HCT116 (cell line): ENCODE data around the gene GAL3ST2. TPM values are rescaled to one million over a fixed set of nuclear protein-coding genes. Genes with fewer than 3 reads are reported as not detected.

Source experiments
- ATAC-seq: fragments of 200-7000 bp; cut with Tn5 transposase; 2 replicates; pipeline ENCODE4 v1.9.1; 2020; ENCODE audit warnings: mild to moderate bottlenecking, moderate library complexity
- BruUV-seq: library from RNA; stranded (reverse); fragments of 400-500 nt; replicated peaks from 2 replicates; lab custom pipeline; 2021; lab: Mats Ljungman, UMichigan
- CTCF ChIA-PET: fragments of 300-600 bp; sonication (Branson Sonifier 250); formaldehyde crosslinking; loops from one replicate; lab custom pipeline; 2021; ENCODE audit warnings: antibody characterized with exemption; lab: Charles Lee
- POLR2A ChIA-PET: fragments of 300-600, 350-600 bp; sonication (Branson Sonifier 250); formaldehyde crosslinking; loops from one replicate; lab custom pipeline; 2021; ENCODE audit warnings: antibody characterized with exemption; lab: Charles Lee
- RAD21 ChIA-PET, 2 experiments: fragments of 300-600 bp; sonication (Branson Sonifier 250); formaldehyde crosslinking; loops; one replicate each; lab custom pipeline; 2023; ENCODE audit warnings: low total read pairs in 2 of 2; ENCODE audit not compliant: uncharacterized antibody in 2 of 2, unreplicated experiment in 2 of 2, low non-redundant PET in 1 of 2; lab: Charles Lee
- DNase-seq: peaks from one replicate; pipeline ENCODE4 v3.0.0-alpha.2; 2010; ENCODE audit warnings: low read depth, low spot score
- H2AFZ ChIP-seq: fragments of 200-600 bp; shearing (Covaris generic), sonication (generic); 2 replicates; pipeline ENCODE4 v1.6.1; 2017; ENCODE audit warnings: low read depth, mixed run types, mixed read lengths, antibody characterized with exemption, low read length; ENCODE audit not compliant: poor library complexity, severe bottlenecking
- H3K27ac ChIP-seq: 2 replicates; pipeline ENCODE4 v1.5.1; 2012; ENCODE audit warnings: low read depth, low read length
- H3K27me3 ChIP-seq: fragments of 200-600 bp; sonication (generic); 2 replicates; pipeline ENCODE4 v1.6.1; 2016; ENCODE audit warnings: mixed run types, low read length, mixed read lengths; ENCODE audit not compliant: insufficient read depth
- H3K36me3 ChIP-seq, 2 experiments: fragments of 200-500 bp in 1 of 2; fragments of 200-600 bp in 1 of 2; sonication (Bioruptor generic) in 1 of 2; sonication (generic) in 1 of 2; 2 replicates each; pipeline versions ENCODE4 v1.5.1 to v1.6.1; 2014 to 2016; ENCODE audit warnings: low read length in 2 of 2, inconsistent platforms in 1 of 2, mixed read lengths in 1 of 2, mixed run types in 1 of 2; ENCODE audit not compliant: insufficient read depth in 2 of 2, control insufficient read depth in 1 of 2
- H3K4me1 ChIP-seq, 2 experiments: fragments of 200-600 bp in 1 of 2; sonication (generic) in 1 of 2; 2 replicates each; pipeline versions ENCODE4 v1.5.1 to v1.6.1; 2012 to 2017; ENCODE audit warnings: low read length in 2 of 2, inconsistent platforms in 1 of 2, mild to moderate bottlenecking in 1 of 2, mixed read lengths in 1 of 2, mixed run types in 1 of 2, moderate library complexity in 1 of 2; ENCODE audit not compliant: insufficient read depth in 2 of 2, control insufficient read depth in 1 of 2
- H3K4me2 ChIP-seq: fragments of 200-600 bp; sonication (generic); 2 replicates; pipeline ENCODE4 v1.6.1; 2017; ENCODE audit warnings: mixed run types, low read length, mixed read lengths
- H3K4me3 ChIP-seq, 2 experiments: fragments of 200-600 bp in 1 of 2; sonication (generic) in 1 of 2; replicated peaks in 1 of 2; 2 replicates each; pipeline ENCODE4 v1.5.1; 2011 to 2016; ENCODE audit warnings: low read length in 2 of 2, control low read depth in 1 of 2, low read depth in 1 of 2, mild to moderate bottlenecking in 1 of 2, mixed read lengths in 1 of 2, mixed run types in 1 of 2
- H3K79me2 ChIP-seq: fragments of 200-600 bp; sonication (generic); 2 replicates; pipeline ENCODE4 v1.6.1; 2017; ENCODE audit warnings: mild to moderate bottlenecking, mixed run types, low read length, moderate library complexity, mixed read lengths; ENCODE audit not compliant: insufficient read depth
- H3K9ac ChIP-seq: fragments of 200-600 bp; sonication (generic); 2 replicates; pipeline ENCODE4 v1.6.1; 2016; ENCODE audit warnings: low read length, mixed read lengths
- H3K9me2 ChIP-seq: fragments of 200-600 bp; sonication (generic), shearing (Covaris generic); 2 replicates; pipeline ENCODE4 v1.6.1; 2017; ENCODE audit warnings: mixed run types, mild to moderate bottlenecking, moderate library complexity; ENCODE audit not compliant: insufficient read depth
- H3K9me3 ChIP-seq, 2 experiments: fragments of 200-500 bp in 1 of 2; fragments of 200-600 bp in 1 of 2; sonication (Bioruptor generic) in 1 of 2; sonication (generic) in 1 of 2; 2 replicates each; pipeline ENCODE4 v1.6.1; 2014 to 2017; ENCODE audit warnings: low read length in 2 of 2, mixed read lengths in 2 of 2, inconsistent platforms in 1 of 2, low read depth in 1 of 2, mild to moderate bottlenecking in 1 of 2, mixed run types in 1 of 2, moderate library complexity in 1 of 2; ENCODE audit not compliant: control insufficient read depth in 1 of 2, insufficient read depth in 1 of 2
- H4K20me1 ChIP-seq: fragments of 200-600 bp; sonication (generic), shearing (Covaris generic); 2 replicates; pipeline ENCODE4 v1.6.1; 2017; ENCODE audit warnings: mixed run types, mild to moderate bottlenecking, moderate library complexity; ENCODE audit not compliant: insufficient read depth
- CBX3 ChIP-seq: IDR thresholded peaks from 2 replicates; pipeline ENCODE4 v1.6.1; 2012; ENCODE audit warnings: low read depth
- CEBPB ChIP-seq: IDR thresholded peaks from 2 replicates; pipeline ENCODE4 v1.6.1; 2012; ENCODE audit warnings: low read depth
- EGR1 ChIP-seq: IDR thresholded peaks from 2 replicates; pipeline ENCODE4 v1.6.1; 2012; ENCODE audit warnings: low read depth
- ELF1 ChIP-seq: IDR thresholded peaks from 2 replicates; pipeline ENCODE4 v1.6.1; 2012; ENCODE audit warnings: low read depth, borderline replicate concordance
- EZH2 ChIP-seq: fragments of 200-600 bp; sonication (generic); IDR thresholded peaks from 2 replicates; pipeline ENCODE4 v1.6.1; 2017; ENCODE audit warnings: antibody characterized with exemption, mixed run types
- JUND ChIP-seq: IDR thresholded peaks from 2 replicates; pipeline ENCODE4 v1.6.1; 2012
- POLR2AphosphoS5 ChIP-seq: IDR thresholded peaks from 2 replicates; pipeline ENCODE4 v1.6.1; 2011; ENCODE audit warnings: mild to moderate bottlenecking, low read depth, low read length, moderate library complexity
- RAD21 ChIP-seq: IDR thresholded peaks from 2 replicates; pipeline ENCODE4 v1.6.1; 2012; ENCODE audit warnings: low read depth, mild to moderate bottlenecking
- REST ChIP-seq: IDR thresholded peaks from 2 replicates; pipeline ENCODE4 v1.6.1; 2012; ENCODE audit warnings: low read depth
- SIN3A ChIP-seq: IDR thresholded peaks from 2 replicates; pipeline ENCODE4 v1.6.1; 2012; ENCODE audit warnings: low read depth
- SP1 ChIP-seq: IDR thresholded peaks from 2 replicates; pipeline ENCODE4 v1.6.1; 2012; ENCODE audit warnings: low read depth
- TCF7L2 ChIP-seq: IDR thresholded peaks from 2 replicates; pipeline ENCODE4 v1.7.0; 2011; ENCODE audit warnings: borderline replicate concordance, inconsistent platforms; ENCODE audit not compliant: insufficient read depth, insufficient read length; ENCODE audit errors: extremely low read depth
- ZFX ChIP-seq: fragments of 450-650 bp; IDR thresholded peaks from 2 replicates; pipeline ENCODE4 v1.6.1; 2017
- ZNF274 ChIP-seq: fragments of 200-500 bp; sonication (Bioruptor generic); IDR thresholded peaks from 2 replicates; pipeline ENCODE4 v1.6.1; 2014; ENCODE audit warnings: mild to moderate bottlenecking, low read depth, low read length, inconsistent platforms
- intact Hi-C: fragments of 100-400 bp; cut with micrococcal nuclease; formaldehyde crosslinking; loops from 2 replicates; pipeline ENCODE4 v1.10.0; 2022
- total RNA-seq: library from RNA; stranded (reverse); gene quantifications from one replicate; pipeline ENCODE4 v1.2.1, GENCODE V29; 2021; ENCODE audit not compliant: unreplicated experiment
- TF ChIP-seq, protein P1 (sequence below): IDR thresholded peaks from 2 replicates; pipeline ENCODE4 v1.6.1; 2012
- TF ChIP-seq, protein P2 (sequence below): IDR thresholded peaks from 2 replicates; pipeline ENCODE4 v1.6.1; 2011; ENCODE audit warnings: mild to moderate bottlenecking, low read length, moderate library complexity; ENCODE audit not compliant: insufficient replicate concordance; ENCODE audit errors: extremely low read depth

The GAL3ST2 gene
- total RNA-seq, 1 experiment from 2014 or later, result 0.44 TPM

DNA sequence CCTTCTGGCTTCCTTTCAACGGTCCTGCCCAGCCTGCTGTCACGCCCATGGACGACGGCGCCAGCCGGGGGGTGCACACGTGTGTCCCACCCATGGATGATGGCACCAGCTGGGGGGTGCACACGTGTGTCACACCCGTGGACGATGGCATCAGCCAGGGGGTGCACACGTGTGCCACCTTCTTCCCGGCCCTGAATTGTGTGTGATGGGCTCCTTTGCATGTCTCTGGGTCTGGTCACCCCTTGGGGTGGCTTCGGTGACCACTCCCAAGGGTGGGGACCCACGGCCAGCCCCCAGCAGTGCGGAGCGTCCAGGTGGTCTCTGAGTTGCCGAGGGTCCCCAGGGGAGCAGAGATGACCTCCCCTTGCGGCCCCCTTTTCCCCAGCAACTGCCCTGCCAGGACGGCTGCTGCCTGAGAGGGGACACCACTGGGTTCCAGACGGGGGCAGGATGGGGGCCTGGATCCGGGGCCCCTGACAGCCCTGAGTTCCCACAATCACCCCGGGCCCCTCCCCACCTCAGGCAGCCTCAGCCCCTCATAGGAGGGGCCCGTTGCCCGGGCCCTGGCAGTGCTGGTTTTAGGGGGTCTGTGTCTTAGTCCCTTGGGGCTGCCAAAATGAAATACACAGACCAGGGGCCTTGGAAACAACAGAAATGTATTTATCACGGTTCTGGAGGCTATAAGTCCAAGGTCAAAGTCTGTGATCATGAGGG is 41.8 kb downstream of the GAL3ST2 start:
- Histone ChIP-seq H3K36me3 (no peaks in the 10 kb centered on the region), H2AFZ (no peak overlapping the region), H3K4me2 (no peak overlapping the region), H3K9ac (no peak overlapping the region), H3K79me2 (no peaks in the 10 kb centered on the region), H3K27me3 (no peaks in the 10 kb centered on the region), H4K20me1 (no peaks in the 10 kb centered on the region), H3K27ac (no peak overlapping the region), H3K4me1 (no peaks in the 10 kb centered on the region), H3K4me3 (no peak overlapping the region), H3K9me3 (no peaks in the 10 kb centered on the region), H3K9me2 (no peaks in the 10 kb centered on the region)
- intact Hi-C loops, result no loop called here
- POLR2A ChIA-PET, result no interaction called here
- ATAC-seq (no peak), DNase-seq (no peak)
- TF ChIP-seq, protein P1, sequence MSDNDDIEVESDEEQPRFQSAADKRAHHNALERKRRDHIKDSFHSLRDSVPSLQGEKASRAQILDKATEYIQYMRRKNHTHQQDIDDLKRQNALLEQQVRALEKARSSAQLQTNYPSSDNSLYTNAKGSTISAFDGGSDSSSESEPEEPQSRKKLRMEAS, result no peak
- RAD21 ChIA-PET, result no interaction called here
- BruUV-seq, result no TSS peak
- CTCF ChIA-PET, result no interaction called here

DNA sequence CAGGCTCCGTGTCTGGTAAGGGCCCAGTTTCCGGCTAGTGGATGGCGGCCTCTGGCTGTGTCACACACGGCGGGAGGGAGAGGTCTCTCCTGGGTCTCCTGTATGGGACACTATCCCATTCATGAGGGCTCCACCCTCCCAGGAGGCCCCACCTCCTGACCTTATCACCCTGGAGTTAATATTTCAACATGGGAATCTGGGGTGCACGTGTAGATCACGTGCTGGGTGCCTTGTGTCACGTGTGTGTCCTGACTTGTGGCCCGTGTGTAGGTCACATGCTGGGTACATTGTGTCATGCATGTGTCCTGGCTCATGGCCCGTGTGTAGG is 42.3 kb downstream of the GAL3ST2 start:
- DNase-seq (no peak), ATAC-seq (no peak)
- CTCF ChIA-PET, result no interaction called here
- H3K4me3 ChIP-seq, result no peak overlapping the region
- no peak overlapping the region for H3K4me2 ChIP-seq
- intact Hi-C loops, result no loop called here
- RAD21 ChIA-PET, result no interaction called here
- no peaks in the 10 kb centered on the region for H3K9me2 ChIP-seq
- H3K27ac ChIP-seq, result no peak overlapping the region
- no peak overlapping the region for H2AFZ ChIP-seq
- no peak overlapping the region for H3K9ac ChIP-seq
- no peaks in the 10 kb centered on the region for H4K20me1 ChIP-seq
- TF ChIP-seq EGR1, result no peak
- TF ChIP-seq SIN3A, result no peak
- TF ChIP-seq EZH2, result no peak
- TF ChIP-seq SP1, result no peak
- no peak for TF ChIP-seq JUND
- TF ChIP-seq RAD21, result no peak
- no peak for TF ChIP-seq REST
- no peak for TF ChIP-seq CEBPB
- no peak for TF ChIP-seq POLR2AphosphoS5
- TF ChIP-seq ZFX, result no peak
- TF ChIP-seq TCF7L2, result no peak
- TF ChIP-seq, protein P2, sequence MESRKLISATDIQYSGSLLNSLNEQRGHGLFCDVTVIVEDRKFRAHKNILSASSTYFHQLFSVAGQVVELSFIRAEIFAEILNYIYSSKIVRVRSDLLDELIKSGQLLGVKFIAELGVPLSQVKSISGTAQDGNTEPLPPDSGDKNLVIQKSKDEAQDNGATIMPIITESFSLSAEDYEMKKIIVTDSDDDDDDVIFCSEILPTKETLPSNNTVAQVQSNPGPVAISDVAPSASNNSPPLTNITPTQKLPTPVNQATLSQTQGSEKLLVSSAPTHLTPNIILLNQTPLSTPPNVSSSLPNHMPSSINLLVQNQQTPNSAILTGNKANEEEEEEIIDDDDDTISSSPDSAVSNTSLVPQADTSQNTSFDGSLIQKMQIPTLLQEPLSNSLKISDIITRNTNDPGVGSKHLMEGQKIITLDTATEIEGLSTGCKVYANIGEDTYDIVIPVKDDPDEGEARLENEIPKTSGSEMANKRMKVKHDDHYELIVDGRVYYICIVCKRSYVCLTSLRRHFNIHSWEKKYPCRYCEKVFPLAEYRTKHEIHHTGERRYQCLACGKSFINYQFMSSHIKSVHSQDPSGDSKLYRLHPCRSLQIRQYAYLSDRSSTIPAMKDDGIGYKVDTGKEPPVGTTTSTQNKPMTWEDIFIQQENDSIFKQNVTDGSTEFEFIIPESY, result no peak
- TF ChIP-seq ELF1, result no peak
- no peak for TF ChIP-seq CBX3
- TF ChIP-seq ZNF274, result no peak
- TF ChIP-seq, all 23 proteins: peak for 0
- H3K79me2 ChIP-seq, result no peaks in the 10 kb centered on the region
- H3K27me3 ChIP-seq, result no peaks in the 10 kb centered on the region
- POLR2A ChIA-PET, result no interaction called here
- no peaks in the 10 kb centered on the region for H3K36me3 ChIP-seq
- BruUV-seq, result no TSS peak
- no peaks in the 10 kb centered on the region for H3K9me3 ChIP-seq
- no peaks in the 10 kb centered on the region for H3K4me1 ChIP-seq
